Measurements from ENCODE around the gene ATP9B.

- no peak for TF ChIP-seq CTCF (IDR thresholded peaks at IDR 0.05)
- no peak for TF ChIP-seq REST (IDR thresholded peaks at IDR 0.05; ENCODE audit: insufficient read depth in 1 of 2, low read depth in 2 of 2, low read length in 1 of 2)
- TF ChIP-seq POLR2AphosphoS5 (IDR thresholded peaks at IDR 0.05; ENCODE audit: low read depth, low read length) = no peak
- TF ChIP-seq SIN3A (IDR thresholded peaks at IDR 0.05; ENCODE audit: borderline replicate concordance, insufficient read depth, low read depth, low read length) = no peak
- TF ChIP-seq TCF7L2 (IDR thresholded peaks at IDR 0.05; ENCODE audit: low read depth, low read length) = no peak
Observed at GRCh38 chr18:79043288-79043687, 25.9 kb upstream of the ATP9B start.

Measured in Panc1 (cell line).